SK-N-SH (cell line): Measurements from ENCODE around the gene GRM2. TPM values are rescaled to one million over a fixed set of nuclear protein-coding genes. Genes with fewer than 3 reads are reported as not detected.

Source experiments
- CTCF ChIA-PET: fragments of 300-600, 350-600 bp; formaldehyde crosslinking; extraction: SDS; loops from one replicate; lab custom pipeline; 2021; lab: Yijun Ruan, JAX
- POLR2A ChIA-PET: fragments of 350-600 bp; sonication (Branson Sonifier 250); formaldehyde crosslinking; extraction: SDS; loops from one replicate; lab custom pipeline; 2020; ENCODE audit warnings: antibody characterized with exemption, inconsistent platforms; lab: Yijun Ruan, JAX
- DNase-seq: peaks from one replicate; pipeline ENCODE4 v3.0.0; 2012
- H2AFZ ChIP-seq: fragments of 200-600 bp; sonication (generic); 2 replicates; pipeline ENCODE4 v1.8.1; 2016; ENCODE audit warnings: antibody characterized with exemption, mild to moderate bottlenecking, low read depth
- H3F3A ChIP-seq: fragments of 200-600 bp; sonication (generic); replicated peaks from 2 replicates; pipeline ENCODE3; 2016; ENCODE audit warnings: antibody characterized with exemption, mild to moderate bottlenecking; ENCODE audit not compliant: insufficient read depth
- H3K27ac ChIP-seq, 2 experiments: fragments of 200-500 bp in 1 of 2; fragments of 200-600 bp in 1 of 2; sonication (Bioruptor generic) in 1 of 2; sonication (generic), shearing (Covaris generic) in 1 of 2; 2 replicates each; pipeline versions ENCODE4 v1.5.1 to v1.6.1; 2014 to 2016; ENCODE audit warnings: low read depth in 2 of 2, inconsistent platforms in 1 of 2, low read length in 1 of 2, mild to moderate bottlenecking in 1 of 2, mixed read lengths in 1 of 2
- H3K27me3 ChIP-seq: fragments of 200-600 bp; sonication (generic), shearing (Covaris generic); 2 replicates; pipeline ENCODE4 v1.6.1; 2016; ENCODE audit warnings: mixed run types; ENCODE audit not compliant: insufficient read depth
- H3K36me3 ChIP-seq, 2 experiments: fragments of 200-500 bp in 1 of 2; fragments of 200-600 bp in 1 of 2; sonication (Bioruptor generic) in 1 of 2; sonication (generic) in 1 of 2; replicated peaks in 1 of 2; 2 replicates each; pipeline versions ENCODE3 to v1.5.1; 2014 to 2016; ENCODE audit warnings: low read length in 1 of 2, mild to moderate bottlenecking in 1 of 2; ENCODE audit not compliant: insufficient read depth in 2 of 2, control insufficient read depth in 1 of 2
- H3K4me1 ChIP-seq, 2 experiments: fragments of 200-500 bp in 1 of 2; fragments of 200-600 bp in 1 of 2; sonication (Bioruptor generic) in 1 of 2; sonication (generic), shearing (Covaris generic) in 1 of 2; 2 replicates each; pipeline versions ENCODE4 v1.5.1 to v1.6.1; 2014 to 2016; ENCODE audit warnings: low read depth in 1 of 2, low read length in 1 of 2, mixed run types in 1 of 2; ENCODE audit not compliant: insufficient read depth in 2 of 2, control insufficient read depth in 1 of 2
- H3K4me2 ChIP-seq: fragments of 200-600 bp; sonication (generic), shearing (Covaris generic); 2 replicates; pipeline ENCODE4 v1.6.1; 2017; ENCODE audit warnings: mixed run types
- H3K4me3 ChIP-seq, 2 experiments: fragments of 200-500 bp in 1 of 2; fragments of 200-600 bp in 1 of 2; sonication (Bioruptor generic) in 1 of 2; sonication (generic), shearing (Covaris generic) in 1 of 2; 2 replicates each; pipeline versions ENCODE4 v1.5.1 to v1.8.1; 2014 to 2016; ENCODE audit warnings: low read depth in 2 of 2, inconsistent platforms in 1 of 2, low read length in 1 of 2, mild to moderate bottlenecking in 1 of 2, mixed read lengths in 1 of 2, moderate library complexity in 1 of 2
- H3K79me2 ChIP-seq: fragments of 200-600 bp; sonication (generic); 2 replicates; pipeline ENCODE4 v1.8.1; 2017; ENCODE audit warnings: mild to moderate bottlenecking; ENCODE audit not compliant: insufficient read depth
- H3K9ac ChIP-seq: fragments of 200-600 bp; sonication (generic); 2 replicates; pipeline ENCODE4 v1.6.1; 2017; ENCODE audit warnings: mixed run types
- H3K9me2 ChIP-seq: fragments of 200-600 bp; sonication (generic); 2 replicates; pipeline ENCODE4 v1.6.1; 2017; ENCODE audit warnings: mixed run types
- H3K9me3 ChIP-seq: fragments of 200-600 bp; sonication (generic); 2 replicates; pipeline ENCODE4 v1.6.1; 2017; ENCODE audit warnings: mixed run types, mild to moderate bottlenecking, moderate library complexity
- H4K20me1 ChIP-seq: fragments of 200-600 bp; sonication (generic); 2 replicates; pipeline ENCODE4 v1.6.1; 2017; ENCODE audit warnings: mild to moderate bottlenecking, mixed run types; ENCODE audit not compliant: insufficient read depth
- CTCF ChIP-seq: fragments of 200-600 bp; sonication (generic); IDR thresholded peaks from 2 replicates; pipeline ENCODE4 v1.6.1; 2017; ENCODE audit warnings: antibody characterized with exemption, mild to moderate bottlenecking, moderate library complexity
- ELF1 ChIP-seq: IDR thresholded peaks from 2 replicates; pipeline ENCODE4 v1.4.0; 2012
- EP300 ChIP-seq, 2 experiments: IDR thresholded peaks; 2 replicates each; pipeline versions ENCODE4 v1.4.0 to v1.6.1; 2012; ENCODE audit warnings: borderline replicate concordance in 1 of 2, low read depth in 1 of 2, low read length in 1 of 2
- FOSL2 ChIP-seq: IDR thresholded peaks from 2 replicates; pipeline ENCODE4 v1.4.0; 2012; ENCODE audit warnings: low read depth, mild to moderate bottlenecking, moderate library complexity, borderline replicate concordance
- FOXJ3 ChIP-seq: sonication (generic); formaldehyde crosslinking; IDR thresholded peaks from 2 replicates; pipeline ENCODE4 v1.5.1; 2020; ENCODE audit warnings: mild to moderate bottlenecking, missing genetic modification reagents
- FOXM1 ChIP-seq: IDR thresholded peaks from 2 replicates; pipeline ENCODE4 v1.4.0; 2012; ENCODE audit warnings: low read depth, mild to moderate bottlenecking
- GABPA ChIP-seq: IDR thresholded peaks from 2 replicates; pipeline ENCODE4 v1.4.0; 2012; ENCODE audit warnings: low read depth, mild to moderate bottlenecking
- JUND ChIP-seq: IDR thresholded peaks from 2 replicates; pipeline ENCODE4 v1.4.0; 2012
- MAX ChIP-seq: IDR thresholded peaks from 2 replicates; pipeline ENCODE4 v1.4.0; 2012; ENCODE audit warnings: low read depth
- NFIC ChIP-seq: IDR thresholded peaks from 2 replicates; pipeline ENCODE4 v1.4.0; 2012; ENCODE audit warnings: borderline replicate concordance
- PBX3 ChIP-seq: IDR thresholded peaks from 2 replicates; pipeline ENCODE4; 2012
- POLR2AphosphoS5 ChIP-seq: IDR thresholded peaks from 2 replicates; pipeline ENCODE4 v1.6.1; 2012; ENCODE audit warnings: low read depth, low read length
- RFX5 ChIP-seq: IDR thresholded peaks from 2 replicates; pipeline ENCODE4 v1.6.1; 2012; ENCODE audit warnings: mild to moderate bottlenecking, improper control_type of control experiment, low read length
- RXRA ChIP-seq: IDR thresholded peaks from 2 replicates; pipeline ENCODE4 v1.4.0; 2012; ENCODE audit warnings: low read depth, mild to moderate bottlenecking, borderline replicate concordance
- SIN3A ChIP-seq: IDR thresholded peaks from 2 replicates; pipeline ENCODE4 v1.6.1; 2012; ENCODE audit warnings: low read depth, mild to moderate bottlenecking, low read length, moderate library complexity, borderline replicate concordance
- TAF1 ChIP-seq: IDR thresholded peaks from 2 replicates; pipeline ENCODE4 v1.6.1; 2012; ENCODE audit warnings: low read depth, mild to moderate bottlenecking, low read length, moderate library complexity, borderline replicate concordance
- TCF12 ChIP-seq: IDR thresholded peaks from 2 replicates; pipeline ENCODE4 v1.4.0; 2012
- USF1 ChIP-seq: IDR thresholded peaks from 2 replicates; pipeline ENCODE4 v1.4.0; 2012; ENCODE audit warnings: low read depth, borderline replicate concordance
- USF2 ChIP-seq: fragments of 150-350 bp; IDR thresholded peaks from 2 replicates; pipeline ENCODE4 v1.6.1; 2017; ENCODE audit warnings: antibody characterized with exemption, low read length, low read depth, borderline replicate concordance
- ZBTB33 ChIP-seq: IDR thresholded peaks from 2 replicates; pipeline ENCODE4 v1.4.0; 2012; ENCODE audit warnings: low read depth, borderline replicate concordance
- WGBS: methylation state at CpG from one replicate; pipeline ENCODE4 v1.1.6; 2017; ENCODE audit warnings: low lambda C conversion rate; 5-methylcytosine and 5-hydroxymethylcytosine counted together
- polyA plus RNA-seq, 3 experiments: library from polyadenylated mRNA; depleted of rRNA; stranded (reverse); fragments of >200 nt; gene quantifications; 2 replicates each; pipeline ENCODE4 v1.2.3, GENCODE V29; 2012

The GRM2 gene
- polyA plus RNA-seq, 1 of the 3 experiments (the other 2 are of a cell fraction): 0.15 TPM

GRCh38 chr3:51684971-51685751 is 21.7 kb upstream of the GRM2 start:
- TF ChIP-seq PBX3 (no peak), NFIC (no peak), USF1 (no peak), POLR2AphosphoS5 (no peak), SIN3A (no peak), ELF1 (no peak), MAX (no peak), USF2 (no peak), TAF1 (no peak), ZBTB33 (no peak), FOSL2 (no peak), FOXJ3 (CRISPR knock-in tag) (no peak), RXRA (no peak), RFX5 (no peak), JUND (no peak), TCF12 (no peak), CTCF (no peak), GABPA (no peak), FOXM1 (no peak), EP300 (IDR thresholded peaks at IDR 0.05; ENCODE audit: borderline replicate concordance in 1 of 2, low read depth in 1 of 2, low read length in 1 of 2) (no peak)
- TF ChIP-seq, all 33 proteins: peak for 0
- 69% methylated on average over 6 of the region's 7 CpGs for WGBS
- POLR2A ChIA-PET: no interaction called here

More at GRCh38 chr3:51684971-51685751, 21.7 kb upstream of the GRM2 start:
- CTCF ChIA-PET: interaction anchor here (1.1 to 6.8 kb wide), 4 partner anchors 14 to 184 kb away, joined by 3 to 125 read pairs (median 60); partner anchors contain the start of genes DCAF1 and TEX264
- no peaks in the 10 kb centered on the region for H3K27me3 ChIP-seq
- peaks cover 20% of the 10 kb centered on the region for H4K20me1 ChIP-seq
- no peak overlapping the region for H3K27ac ChIP-seq
- H3K4me3 ChIP-seq: no peak overlapping the region
- H3K9me2 ChIP-seq: no peaks in the 10 kb centered on the region
- H3K9ac ChIP-seq: no peak overlapping the region
- H3K4me2 ChIP-seq: no peak overlapping the region
- peaks cover 11 to 48% of the 10 kb centered on the region in 2 experiments for H3K36me3 ChIP-seq
- H2AFZ ChIP-seq: no peak overlapping the region
- no peaks in the 10 kb centered on the region for H3K9me3 ChIP-seq
- DNase-seq: no peak
- H3F3A ChIP-seq: no peaks in the 10 kb centered on the region
- peaks cover 4 to 11% of the 10 kb centered on the region in 2 experiments; a peak in 2 of 4 replicates for H3K4me1 ChIP-seq
- H3K79me2 ChIP-seq: no peaks in the 10 kb centered on the region
